PFSK-1 (cell line): Measurements from ENCODE around the gene MED8.

ENCODE experiments used
- POLR2AphosphoS5 ChIP-seq: IDR thresholded peaks from 2 replicates; pipeline ENCODE4 v1.6.1; 2012; ENCODE audit warnings: low read depth, mild to moderate bottlenecking, control low read depth, low read length, moderate library complexity
- REST ChIP-seq, 2 experiments: IDR thresholded peaks; 2 replicates each; pipeline versions ENCODE4 v1.6.1 to v1.8.0; 2011 to 2012; ENCODE audit warnings: low read depth in 2 of 2, low read length in 2 of 2, control low read depth in 1 of 2, inconsistent platforms in 1 of 2, mild to moderate bottlenecking in 1 of 2, moderate library complexity in 1 of 2; ENCODE audit not compliant: insufficient read depth in 1 of 2
- SIN3A ChIP-seq: IDR thresholded peaks from 2 replicates; pipeline ENCODE4 v1.6.1; 2012; ENCODE audit warnings: mild to moderate bottlenecking, low read length, moderate library complexity, borderline replicate concordance; ENCODE audit not compliant: insufficient read depth
- TAF1 ChIP-seq: IDR thresholded peaks from 2 replicates; pipeline ENCODE4 v1.6.1; 2012; ENCODE audit warnings: low read length, control low read depth, borderline replicate concordance; ENCODE audit not compliant: insufficient read depth

DNA sequence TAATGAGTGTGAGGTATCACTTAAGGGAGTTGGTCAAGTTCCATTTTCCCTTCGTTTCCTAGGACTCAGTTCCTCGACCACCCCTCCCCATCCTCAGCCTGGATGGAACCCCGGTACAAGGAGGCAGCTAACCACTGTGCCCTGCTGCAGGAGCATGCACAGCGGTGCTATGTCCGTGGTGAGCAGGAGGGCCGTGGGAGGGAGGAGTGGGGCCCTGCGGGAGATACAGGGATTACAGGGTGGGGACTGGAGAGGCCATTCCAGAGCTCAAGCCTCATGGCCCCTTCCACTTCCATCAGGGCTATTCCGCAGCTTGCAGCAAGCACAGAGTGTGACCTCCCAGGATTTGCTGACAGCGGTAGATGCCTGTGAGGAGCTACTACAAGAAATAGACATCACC, 38.3 kb upstream of the MED8 start:
- TF ChIP-seq TAF1 (no peak), POLR2AphosphoS5 (no peak), REST (IDR thresholded peaks at IDR 0.05; ENCODE audit: insufficient read depth in 1 of 2, low read depth in 2 of 2, low read length in 2 of 2) (no peak), SIN3A (no peak)
